Ishikawa (cell line): Measurements from ENCODE around the gene TBC1D8.

Experiments used
- CEBPB ChIP-seq: IDR thresholded peaks from 2 replicates; pipeline ENCODE4 v1.6.1; 2012
- CREB1 ChIP-seq: IDR thresholded peaks from 2 replicates; pipeline ENCODE4 v1.6.1; 2012; ENCODE audit warnings: low read depth
- EGR1 ChIP-seq: IDR thresholded peaks from 2 replicates; pipeline ENCODE4 v1.6.1; 2012
- EP300 ChIP-seq: IDR thresholded peaks from 2 replicates; pipeline ENCODE4 v1.6.1; 2012; ENCODE audit warnings: borderline replicate concordance
- FOXM1 ChIP-seq: IDR thresholded peaks from 2 replicates; pipeline ENCODE4 v1.6.1; 2012; ENCODE audit warnings: low read depth, borderline replicate concordance
- MAX ChIP-seq: IDR thresholded peaks from 2 replicates; pipeline ENCODE4 v1.6.1; 2012
- NFIC ChIP-seq: IDR thresholded peaks from 2 replicates; pipeline ENCODE4 v1.6.1; 2012
- RAD21 ChIP-seq: IDR thresholded peaks from 2 replicates; pipeline ENCODE4 v1.6.1; 2012; ENCODE audit warnings: low read depth
- REST ChIP-seq: IDR thresholded peaks from 2 replicates; pipeline ENCODE4 v1.6.1; 2012; ENCODE audit warnings: low read depth, mild to moderate bottlenecking
- TAF1 ChIP-seq: IDR thresholded peaks from 2 replicates; pipeline ENCODE4 v1.6.1; 2012; ENCODE audit warnings: low read depth, mild to moderate bottlenecking
- TCF12 ChIP-seq: IDR thresholded peaks from 2 replicates; pipeline ENCODE4 v1.6.1; 2012; ENCODE audit warnings: low read depth
- TEAD4 ChIP-seq: IDR thresholded peaks from 2 replicates; pipeline ENCODE4 v1.6.1; 2012
- USF1 ChIP-seq: IDR thresholded peaks from 2 replicates; pipeline ENCODE4 v1.6.1; 2012
- YY1 ChIP-seq: IDR thresholded peaks from 2 replicates; pipeline ENCODE4 v1.6.1; 2012; ENCODE audit warnings: low read depth

GRCh38 chr2:101152272-101153076, 1.3 kb upstream of the TBC1D8 start:
- no peak for TF ChIP-seq YY1
- no peak for TF ChIP-seq TAF1
- TF ChIP-seq CREB1, result no peak
- TF ChIP-seq NFIC, result no peak
- no peak for TF ChIP-seq TCF12
- TF ChIP-seq EGR1, result peak; percentile 40
- TF ChIP-seq MAX, result no peak
- peak; percentile 90 for TF ChIP-seq RAD21
- no peak for TF ChIP-seq CEBPB
- no peak for TF ChIP-seq REST
- no peak for TF ChIP-seq TEAD4
- TF ChIP-seq EP300, result no peak
- no peak for TF ChIP-seq FOXM1
- TF ChIP-seq USF1, result no peak
